Endodermal cell (in vitro differentiated cells): ENCODE measurements around the gene SLC25A39. TPM values are rescaled to one million over a fixed set of nuclear protein-coding genes. Genes with fewer than 3 reads are reported as not detected.

ENCODE experiments used
- DNase-seq: peaks from one replicate; pipeline ENCODE4 v3.0.0-alpha.2; 2017
- H3K27ac ChIP-seq: 2 replicates; pipeline ENCODE4 v1.5.1; 2013; ENCODE audit warnings: mild to moderate bottlenecking, low read depth, low read length, moderate library complexity
- H3K27me3 ChIP-seq: 2 replicates; pipeline ENCODE4 v1.6.1; 2013; ENCODE audit warnings: mild to moderate bottlenecking, low read length, moderate library complexity; ENCODE audit not compliant: insufficient read depth, control insufficient read depth, poor library complexity, severe bottlenecking
- H3K36me3 ChIP-seq: 2 replicates; pipeline ENCODE4 v1.7.0; 2013; ENCODE audit warnings: mild to moderate bottlenecking, low read length, moderate library complexity; ENCODE audit not compliant: control insufficient read depth, insufficient read depth
- H3K4me1 ChIP-seq: one replicate; pipeline ENCODE4 v1.7.0; 2013; ENCODE audit warnings: low read length; ENCODE audit not compliant: control insufficient read depth, insufficient read depth
- H3K4me3 ChIP-seq: 2 replicates; pipeline ENCODE4 v1.5.1; 2013; ENCODE audit warnings: mild to moderate bottlenecking, low read length, moderate library complexity
- H3K9ac ChIP-seq: 2 replicates; pipeline ENCODE4 v1.6.1; 2013; ENCODE audit warnings: mild to moderate bottlenecking, low read length, moderate library complexity; ENCODE audit not compliant: poor library complexity, severe bottlenecking; ENCODE audit errors: extremely low read depth
- H3K9me3 ChIP-seq: 2 replicates; pipeline ENCODE4 v1.6.1; 2013; ENCODE audit warnings: mild to moderate bottlenecking, low read length, moderate library complexity; ENCODE audit not compliant: control insufficient read depth
- H3K27ac Mint-ChIP-seq: 2 replicates; pipeline ENCODE4 v1.8.0; 2020; ENCODE audit warnings: mixed read lengths
- H3K27me3 Mint-ChIP-seq: 2 replicates; pipeline ENCODE4 v1.8.0; 2021; ENCODE audit warnings: mild to moderate bottlenecking, mixed read lengths; ENCODE audit not compliant: insufficient read depth
- H3K36me3 Mint-ChIP-seq: 2 replicates; pipeline ENCODE4 v1.8.0; 2020; ENCODE audit warnings: low read depth, mixed read lengths
- H3K4me1 Mint-ChIP-seq: 2 replicates; pipeline ENCODE4 v1.8.0; 2020; ENCODE audit warnings: mixed read lengths
- H3K4me3 Mint-ChIP-seq: 2 replicates; pipeline ENCODE4 v1.8.0; 2020; ENCODE audit warnings: mild to moderate bottlenecking, moderate library complexity, mixed read lengths
- H3K9me3 Mint-ChIP-seq: 2 replicates; pipeline ENCODE4 v1.8.0; 2020; ENCODE audit warnings: mild to moderate bottlenecking, mixed read lengths
- CTCF ChIP-seq: fragments of 200-600 bp; sonication (generic); conservative IDR thresholded peaks from 2 replicates; pipeline ENCODE4 v1.5.0; 2021; ENCODE audit warnings: antibody characterized with exemption, mild to moderate bottlenecking
- WGBS, 2 experiments: methylation state at CpG; one replicate each; pipeline versions ENCODE4 v1.1.5 to v1.1.7; 2013; ENCODE audit warnings: missing lambda C conversion rate in 2 of 2, mixed read lengths in 1 of 2; ENCODE audit not compliant: insufficient coverage in 1 of 2, insufficient read length in 1 of 2; 5-methylcytosine and 5-hydroxymethylcytosine counted together
- total RNA-seq, 2 donors: library from RNA; stranded (reverse); fragmentation: NEBNext Ultra II Directional in 1 of 2; extraction: Animal tissue kit (Norgen Biotek cat#: 25700) in 1 of 2; gene quantifications; 2 replicates in 1 of 2; 3 replicates in 1 of 2; pipeline ENCODE4 v1.2.1, GENCODE V29; 2021

SLC25A39 gene
- total RNA-seq, 2 donors from 2014 or later, result 191 to 201 TPM

DNA sequence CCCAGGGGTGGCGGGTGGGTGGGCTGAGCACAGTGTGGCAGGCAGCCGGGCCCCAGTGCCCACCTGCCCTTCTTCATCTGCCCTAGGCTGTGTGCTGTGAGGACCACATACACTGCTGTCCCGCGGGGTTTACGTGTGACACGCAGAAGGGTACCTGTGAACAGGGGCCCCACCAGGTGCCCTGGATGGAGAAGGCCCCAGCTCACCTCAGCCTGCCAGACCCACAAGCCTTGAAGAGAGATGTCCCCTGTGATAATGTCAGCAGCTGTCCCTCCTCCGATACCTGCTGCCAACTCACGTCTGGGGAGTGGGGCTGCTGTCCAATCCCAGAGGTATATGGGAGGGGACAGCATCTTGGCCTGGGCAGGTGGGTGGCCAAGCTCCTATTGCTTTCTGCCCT, 26.8 kb upstream of the SLC25A39 start:
- no peaks in the 10 kb centered on the region for H3K9me3 ChIP-seq
- peaks cover 28% of the 10 kb centered on the region for H3K36me3 ChIP-seq
- Mint-ChIP-seq H3K4me3 (no peak overlapping the region), H3K9me3 (no peaks in the 10 kb centered on the region), H3K27me3 (peaks cover 3% of the 10 kb centered on the region), H3K4me1 (no peaks in the 10 kb centered on the region), H3K36me3 (peaks cover 19% of the 10 kb centered on the region), H3K27ac (no peak overlapping the region)
- no peak overlapping the region for H3K27ac ChIP-seq
- H3K4me3 ChIP-seq, result no peak overlapping the region
- no peaks in the 10 kb centered on the region for H3K27me3 ChIP-seq
- H3K9ac ChIP-seq, result no peak overlapping the region
- H3K4me1 ChIP-seq, result no peaks in the 10 kb centered on the region
- no peak for DNase-seq
- TF ChIP-seq CTCF, result no peak
- 93 to 100% methylated on average over 3 to 8 of the region's 8 CpGs for WGBS, 2 experiments

DNA sequence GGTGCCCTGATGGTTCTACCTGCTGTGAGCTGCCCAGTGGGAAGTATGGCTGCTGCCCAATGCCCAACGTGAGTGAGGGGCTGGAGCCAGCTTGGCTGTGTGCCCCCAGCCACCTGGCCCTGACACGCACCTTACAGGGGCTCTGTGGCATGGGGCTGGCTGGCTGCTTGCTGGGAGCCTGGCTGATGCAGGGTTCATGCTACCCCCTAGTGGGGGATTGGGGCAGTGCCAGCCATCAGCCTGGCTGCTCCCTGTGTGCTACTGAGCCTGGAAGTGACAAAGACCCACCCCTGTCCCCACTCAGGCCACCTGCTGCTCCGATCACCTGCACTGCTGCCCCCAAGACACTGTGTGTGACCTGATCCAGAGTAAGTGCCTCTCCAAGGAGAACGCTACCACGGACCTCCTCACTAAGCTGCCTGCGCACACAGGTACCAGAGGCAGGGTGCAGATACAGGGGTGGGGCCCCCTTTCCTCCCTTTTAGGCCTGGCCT, 26.2 kb upstream of the SLC25A39 start:
- WGBS, 2 experiments, result 77 to 95% methylated on average over 4 to 6 of the region's 6 CpGs
- no peaks in the 10 kb centered on the region for H3K4me1 ChIP-seq
- Mint-ChIP-seq H3K27ac (peak overlapping the region; percentile 19), H3K4me3 (no peak overlapping the region), H3K36me3 (peaks cover 19% of the 10 kb centered on the region), H3K27me3 (peaks cover 3% of the 10 kb centered on the region), H3K9me3 (no peaks in the 10 kb centered on the region), H3K4me1 (peaks cover 5% of the 10 kb centered on the region)
- peaks cover 25% of the 10 kb centered on the region for H3K36me3 ChIP-seq
- no peak overlapping the region for H3K9ac ChIP-seq
- peak; percentile 88 for TF ChIP-seq CTCF
- H3K4me3 ChIP-seq, result no peak overlapping the region
- H3K9me3 ChIP-seq, result no peaks in the 10 kb centered on the region
- H3K27me3 ChIP-seq, result no peaks in the 10 kb centered on the region
- no peak overlapping the region for H3K27ac ChIP-seq
- peak; percentile 96 for DNase-seq

DNA sequence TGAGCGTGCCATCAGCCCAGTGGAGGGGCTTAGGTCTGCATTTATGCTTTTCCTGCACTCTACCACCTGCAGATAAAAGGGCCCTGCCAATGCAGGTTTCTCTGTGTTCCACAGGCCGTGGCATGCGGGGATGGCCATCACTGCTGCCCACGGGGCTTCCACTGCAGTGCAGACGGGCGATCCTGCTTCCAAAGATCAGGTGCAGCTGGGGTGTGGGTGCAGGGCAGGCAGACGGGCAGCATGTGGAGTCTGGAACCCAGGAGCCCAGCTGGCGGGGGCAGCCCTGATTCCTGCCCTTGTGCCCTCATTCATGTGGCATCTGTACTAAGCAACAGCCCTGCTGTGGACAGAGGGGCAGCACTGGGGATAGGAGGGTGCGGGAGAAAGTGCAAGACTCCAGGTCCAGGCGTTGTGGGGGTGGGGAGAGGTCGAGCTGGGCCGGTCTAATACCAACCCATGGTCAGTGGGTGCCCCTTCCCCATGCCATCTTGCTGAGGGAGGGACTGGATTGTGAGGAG, 25.0 kb upstream of the SLC25A39 start:
- WGBS, 2 experiments, result 90 to 100% methylated on average over 5 to 12 of the region's 12 CpGs
- H3K4me3 ChIP-seq, result no peak overlapping the region
- H3K9me3 ChIP-seq, result no peaks in the 10 kb centered on the region
- H3K36me3 ChIP-seq, result peaks cover 19% of the 10 kb centered on the region
- Mint-ChIP-seq H3K36me3 (peaks cover 19% of the 10 kb centered on the region), H3K9me3 (no peaks in the 10 kb centered on the region), H3K4me1 (peaks cover 9% of the 10 kb centered on the region), H3K27me3 (peaks cover 4% of the 10 kb centered on the region), H3K27ac (no peak overlapping the region), H3K4me3 (no peak overlapping the region)
- H3K9ac ChIP-seq, result no peak overlapping the region
- DNase-seq, result no peak
- no peaks in the 10 kb centered on the region for H3K27me3 ChIP-seq
- no peak for TF ChIP-seq CTCF
- no peaks in the 10 kb centered on the region for H3K4me1 ChIP-seq
- no peak overlapping the region for H3K27ac ChIP-seq
